PFSK-1 (cell line): Measurements from ENCODE around the gene PRC1.

ENCODE experiments used
- FOXP2 ChIP-seq: optimal IDR thresholded peaks from 2 replicates; pipeline ENCODE3; 2011; ENCODE audit warnings: borderline replicate concordance, control low read depth, inconsistent platforms; ENCODE audit not compliant: insufficient read depth; ENCODE audit errors: extremely low read length, extremely low read depth
- POLR2AphosphoS5 ChIP-seq: IDR thresholded peaks from 2 replicates; pipeline ENCODE4 v1.6.1; 2012; ENCODE audit warnings: low read depth, mild to moderate bottlenecking, control low read depth, low read length, moderate library complexity
- TAF1 ChIP-seq: IDR thresholded peaks from 2 replicates; pipeline ENCODE4 v1.6.1; 2012; ENCODE audit warnings: low read length, control low read depth, borderline replicate concordance; ENCODE audit not compliant: insufficient read depth

DNA sequence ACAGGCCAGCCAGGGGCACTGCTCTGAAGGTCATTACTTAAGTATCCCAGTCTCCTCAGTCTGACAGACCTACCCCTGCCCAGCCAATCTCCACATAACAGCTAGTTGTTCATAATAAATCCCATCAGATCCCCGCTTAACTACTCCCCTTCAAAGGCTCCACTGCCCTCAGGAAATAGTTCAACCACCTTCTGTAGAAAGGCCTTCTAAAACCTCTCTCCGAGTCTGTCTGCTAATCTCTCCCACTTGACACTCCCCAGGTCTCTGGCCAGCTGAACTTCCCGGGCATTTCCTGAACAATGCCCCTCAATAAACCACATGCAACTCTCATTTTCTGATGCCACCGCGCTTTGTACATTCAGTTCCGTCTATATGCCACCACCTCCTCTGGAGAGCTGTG is 6.0 kb downstream of the PRC1 start:
- TF ChIP-seq POLR2AphosphoS5 (no peak; the same call in 1 of the 2 replicates), FOXP2 (no peak), TAF1 (no peak)
